GM10266 (cell line): ENCODE data around the gene BCL11A.
A peak's percentile ranks its signal among the peaks of the same experiment; 100 is the strongest.

Source experiments
- DNase-seq: peaks from one replicate; pipeline ENCODE4 v3.0.0; 2012; ENCODE audit errors: extremely low spot score
- CTCF ChIP-seq: IDR thresholded peaks from 2 replicates; pipeline ENCODE4 v1.5.1; 2012; ENCODE audit warnings: mild to moderate bottlenecking, low read depth; ENCODE audit not compliant: control insufficient read depth, insufficient read depth; ENCODE audit errors: missing control alignments

Gene BCL11A

GRCh38 chr2:60515721-60516226 is 37.7 kb downstream of the BCL11A start:
- peak; percentile 68 for DNase-seq

GRCh38 chr2:60513996-60514395 is 39.5 kb downstream of the BCL11A start:
- no peak for TF ChIP-seq CTCF
- no peak for DNase-seq

More at GRCh38 chr2:60515721-60516226, 37.7 kb downstream of the BCL11A start:
- TF ChIP-seq CTCF: peak; percentile 26

GRCh38 chr2:60513191-60513590 is 40.3 kb downstream of the BCL11A start:
- TF ChIP-seq CTCF: no peak
- no peak for DNase-seq

GRCh38 chr2:60512641-60513040 is 40.8 kb downstream of the BCL11A start:
- DNase-seq: no peak
- no peak for TF ChIP-seq CTCF

- TF ChIP-seq CTCF: no peak
- DNase-seq: no peak
Measured at GRCh38 chr2:60512062-60512622, 41.3 kb downstream of the BCL11A start.

GRCh38 chr2:60510713-60511112 is 42.7 kb downstream of the BCL11A start:
- DNase-seq: no peak
- no peak for TF ChIP-seq CTCF

GRCh38 chr2:60509066-60509465 is 44.4 kb downstream of the BCL11A start:
- TF ChIP-seq CTCF: no peak
- DNase-seq: no peak
